Transverse colon (tissue), 3 donors: ENCODE data around the gene ZC3HAV1L.

Source experiments
- POLR2A ChIP-seq: fragments of 450-650 bp; IDR thresholded peaks from one replicate; pipeline ENCODE4 v1.6.1; 2016; ENCODE audit warnings: antibody characterized with exemption, mild to moderate bottlenecking, moderate library complexity
- TF ChIP-seq, protein P1 (sequence below), 5 experiments: fragments of 200-600 bp in 3 of 5; fragments of 450-650 bp in 2 of 5; sonication (generic) in 3 of 5; IDR thresholded peaks; 1 replicate in 2 of 5; 2 replicates in 3 of 5; pipeline ENCODE4 v1.5.1; 2016 to 2017; ENCODE audit warnings: antibody characterized with exemption in 5 of 5, inconsistent platforms in 3 of 5, mild to moderate bottlenecking in 2 of 5, moderate library complexity in 1 of 5

DNA sequence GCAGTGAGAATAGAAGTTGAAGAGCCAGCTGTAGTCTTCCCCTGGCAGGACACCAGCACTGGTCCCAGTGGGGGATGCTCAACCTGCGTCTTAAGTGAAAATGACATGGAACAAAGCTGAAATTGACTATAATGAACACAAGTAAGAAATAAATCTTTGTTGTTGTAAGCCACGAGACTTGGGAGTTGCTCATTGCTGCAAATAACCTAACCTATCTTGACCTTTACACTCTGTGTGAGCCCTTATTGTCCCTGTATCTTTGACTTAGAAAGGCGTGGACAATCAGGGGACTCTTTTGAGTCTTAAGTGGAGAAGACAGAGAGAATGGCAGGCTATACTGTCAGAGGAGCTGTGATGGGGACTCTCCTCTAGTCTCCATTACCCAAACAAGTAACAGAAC, 16.9 kb downstream of the ZC3HAV1L start:
- TF ChIP-seq, protein P1, sequence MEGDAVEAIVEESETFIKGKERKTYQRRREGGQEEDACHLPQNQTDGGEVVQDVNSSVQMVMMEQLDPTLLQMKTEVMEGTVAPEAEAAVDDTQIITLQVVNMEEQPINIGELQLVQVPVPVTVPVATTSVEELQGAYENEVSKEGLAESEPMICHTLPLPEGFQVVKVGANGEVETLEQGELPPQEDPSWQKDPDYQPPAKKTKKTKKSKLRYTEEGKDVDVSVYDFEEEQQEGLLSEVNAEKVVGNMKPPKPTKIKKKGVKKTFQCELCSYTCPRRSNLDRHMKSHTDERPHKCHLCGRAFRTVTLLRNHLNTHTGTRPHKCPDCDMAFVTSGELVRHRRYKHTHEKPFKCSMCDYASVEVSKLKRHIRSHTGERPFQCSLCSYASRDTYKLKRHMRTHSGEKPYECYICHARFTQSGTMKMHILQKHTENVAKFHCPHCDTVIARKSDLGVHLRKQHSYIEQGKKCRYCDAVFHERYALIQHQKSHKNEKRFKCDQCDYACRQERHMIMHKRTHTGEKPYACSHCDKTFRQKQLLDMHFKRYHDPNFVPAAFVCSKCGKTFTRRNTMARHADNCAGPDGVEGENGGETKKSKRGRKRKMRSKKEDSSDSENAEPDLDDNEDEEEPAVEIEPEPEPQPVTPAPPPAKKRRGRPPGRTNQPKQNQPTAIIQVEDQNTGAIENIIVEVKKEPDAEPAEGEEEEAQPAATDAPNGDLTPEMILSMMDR (IDR thresholded peaks at IDR 0.05): no peak
- no peak for TF ChIP-seq POLR2A
